ENCODE data around the gene OR2T12.
"Not testable (repeated sequence)": the region's sequence is repeated elsewhere in the genome, so short reads cannot be mapped to it uniquely, and the experiment has no call there.

OR2T12 gene, protein sequence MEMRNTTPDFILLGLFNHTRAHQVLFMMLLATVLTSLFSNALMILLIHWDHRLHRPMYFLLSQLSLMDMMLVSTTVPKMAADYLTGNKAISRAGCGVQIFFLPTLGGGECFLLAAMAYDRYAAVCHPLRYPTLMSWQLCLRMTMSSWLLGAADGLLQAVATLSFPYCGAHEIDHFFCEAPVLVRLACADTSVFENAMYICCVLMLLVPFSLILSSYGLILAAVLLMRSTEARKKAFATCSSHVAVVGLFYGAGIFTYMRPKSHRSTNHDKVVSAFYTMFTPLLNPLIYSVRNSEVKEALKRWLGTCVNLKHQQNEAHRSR

DNA sequence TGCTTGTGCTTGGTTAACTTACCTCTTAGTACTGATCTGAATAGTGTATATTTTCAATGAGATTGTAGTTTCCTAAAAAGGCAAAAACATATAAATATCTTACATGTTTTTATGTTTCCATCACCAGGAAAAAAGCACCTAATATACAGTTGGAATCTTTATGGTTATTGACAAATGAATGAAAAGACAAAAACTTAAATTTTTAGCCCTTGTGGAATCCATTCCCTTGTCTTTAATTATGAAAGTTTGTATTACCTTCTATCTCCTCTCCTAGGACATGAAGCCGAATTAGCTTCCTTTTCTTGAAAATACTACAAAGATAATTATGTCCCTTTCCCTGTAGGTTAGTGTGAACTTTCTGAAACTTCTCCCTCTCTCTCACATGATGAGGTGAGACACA, at the start of gene OR2T12:
Gene OR2T12, minus strand, starts transcription at position 101 of the 400 bp plus-strand sequence. CDS start 7,846 bp downstream, outside the sequence.
- no peak within 1 kb of the TSS for H3K27ac ChIP-seq
- TF ChIP-seq, protein P1, sequence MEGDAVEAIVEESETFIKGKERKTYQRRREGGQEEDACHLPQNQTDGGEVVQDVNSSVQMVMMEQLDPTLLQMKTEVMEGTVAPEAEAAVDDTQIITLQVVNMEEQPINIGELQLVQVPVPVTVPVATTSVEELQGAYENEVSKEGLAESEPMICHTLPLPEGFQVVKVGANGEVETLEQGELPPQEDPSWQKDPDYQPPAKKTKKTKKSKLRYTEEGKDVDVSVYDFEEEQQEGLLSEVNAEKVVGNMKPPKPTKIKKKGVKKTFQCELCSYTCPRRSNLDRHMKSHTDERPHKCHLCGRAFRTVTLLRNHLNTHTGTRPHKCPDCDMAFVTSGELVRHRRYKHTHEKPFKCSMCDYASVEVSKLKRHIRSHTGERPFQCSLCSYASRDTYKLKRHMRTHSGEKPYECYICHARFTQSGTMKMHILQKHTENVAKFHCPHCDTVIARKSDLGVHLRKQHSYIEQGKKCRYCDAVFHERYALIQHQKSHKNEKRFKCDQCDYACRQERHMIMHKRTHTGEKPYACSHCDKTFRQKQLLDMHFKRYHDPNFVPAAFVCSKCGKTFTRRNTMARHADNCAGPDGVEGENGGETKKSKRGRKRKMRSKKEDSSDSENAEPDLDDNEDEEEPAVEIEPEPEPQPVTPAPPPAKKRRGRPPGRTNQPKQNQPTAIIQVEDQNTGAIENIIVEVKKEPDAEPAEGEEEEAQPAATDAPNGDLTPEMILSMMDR (IDR thresholded peaks at IDR 0.05) = no peak
- no peak for TF ChIP-seq ZFX (IDR thresholded peaks at IDR 0.05; ENCODE audit: borderline replicate concordance)

DNA sequence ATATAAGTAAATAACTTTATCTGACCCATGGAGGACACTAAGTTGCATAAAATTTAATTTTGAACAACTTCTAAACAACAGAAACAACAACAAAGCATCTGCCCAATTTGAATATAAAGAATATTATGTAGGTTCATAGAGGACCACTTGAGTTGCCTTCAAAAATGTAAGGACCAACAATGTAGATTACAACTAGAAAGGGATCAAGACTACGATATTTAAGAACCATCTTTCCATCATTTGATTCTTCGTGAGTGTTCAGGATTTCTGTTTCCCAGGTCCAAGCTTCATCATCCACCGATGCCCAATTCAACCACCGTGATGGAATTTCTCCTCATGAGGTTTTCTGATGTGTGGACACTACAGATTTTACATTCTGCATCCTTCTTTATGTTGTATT, 45.3 kb upstream of the OR2T12 start, which contains the start of gene OR14C36:
Gene OR14C36, plus strand, starts transcription at position 301 of the 400 bp plus-strand sequence. Its CDS starts 0 bp downstream, at position 301.
- H3K27ac ChIP-seq = no peak within 1 kb of the TSS
- TF ChIP-seq, protein P1 (IDR thresholded peaks at IDR 0.05) = no peak
- TF ChIP-seq ZFX (IDR thresholded peaks at IDR 0.05; ENCODE audit: borderline replicate concordance) = no peak

DNA sequence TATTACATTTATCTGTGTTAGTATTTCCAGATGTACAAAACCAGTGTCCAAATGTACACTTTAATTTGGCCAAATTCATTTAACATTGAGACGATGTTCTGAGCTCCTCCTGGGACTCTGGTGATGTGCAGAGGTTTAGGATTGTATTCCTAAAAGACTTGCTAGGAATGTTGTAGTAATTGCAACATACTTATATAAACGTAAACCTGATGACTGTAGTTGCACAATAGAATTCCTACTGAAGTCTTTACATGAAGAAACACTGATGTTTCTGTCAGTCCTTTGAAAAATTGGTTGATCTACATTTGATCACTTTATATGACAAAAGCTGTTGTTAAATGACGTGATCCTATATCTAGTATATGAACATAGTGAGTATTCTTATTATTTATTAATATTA, 40.2 kb upstream of the OR2T12 start:
- TF ChIP-seq, protein P1 (IDR thresholded peaks at IDR 0.05) = no peak
- no peak for TF ChIP-seq ZFX (IDR thresholded peaks at IDR 0.05; ENCODE audit: borderline replicate concordance)
- H3K27ac ChIP-seq = no peak overlapping the region

DNA sequence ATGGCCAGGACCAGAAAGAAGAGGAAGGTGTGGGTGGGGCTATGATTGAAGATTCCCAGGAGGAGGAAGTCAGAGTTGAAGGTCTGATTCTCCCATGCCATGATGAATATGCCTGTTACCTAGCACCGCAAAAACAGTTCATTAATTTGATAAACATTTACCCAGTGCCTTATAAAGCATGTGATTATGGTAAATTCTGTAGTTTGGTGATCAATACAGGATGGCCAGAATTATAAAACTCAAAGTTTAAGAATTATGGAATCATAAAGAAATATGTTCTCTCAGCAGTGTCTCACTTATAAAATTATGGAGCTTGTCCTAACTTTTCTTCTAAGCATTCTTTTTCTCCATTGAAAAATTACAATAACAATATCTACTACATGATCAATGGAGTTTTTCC, 21.2 kb upstream of the OR2T12 start, which contains the start of gene OR2M7:
Gene OR2M7, minus strand, starts transcription at position 101 of the 400 bp plus-strand sequence. Its CDS starts 0 bp downstream, at position 101.
- H3K27ac ChIP-seq = no peak within 1 kb of the TSS
- TF ChIP-seq, protein P1 (IDR thresholded peaks at IDR 0.05) = no peak
- TF ChIP-seq ZFX (IDR thresholded peaks at IDR 0.05; ENCODE audit: borderline replicate concordance) = no peak

DNA sequence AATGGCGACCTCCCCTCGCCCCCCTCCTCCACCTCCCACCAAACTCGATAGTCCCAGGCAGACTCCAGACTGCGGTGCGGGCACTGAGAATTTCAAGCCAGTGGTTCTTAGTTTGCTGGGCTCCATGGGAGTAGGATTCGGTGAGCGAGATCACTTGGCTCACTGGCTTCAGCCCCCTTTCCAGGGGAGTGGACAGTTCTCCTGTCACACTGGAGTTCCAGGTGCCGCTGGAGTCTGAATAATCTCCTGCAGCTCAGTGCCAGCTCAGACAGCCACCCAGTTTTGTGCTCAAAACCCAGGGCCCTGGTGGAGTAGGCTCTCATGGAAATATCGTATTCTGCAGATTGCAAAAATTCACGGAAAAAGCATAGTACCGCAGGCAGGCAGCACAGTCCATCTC, 13.6 kb upstream of the OR2T12 start:
- no peak overlapping the region for H3K27ac ChIP-seq
- no peak for TF ChIP-seq ZFX (IDR thresholded peaks at IDR 0.05; ENCODE audit: borderline replicate concordance)
- TF ChIP-seq, protein P1 (IDR thresholded peaks at IDR 0.05) = no peak

DNA sequence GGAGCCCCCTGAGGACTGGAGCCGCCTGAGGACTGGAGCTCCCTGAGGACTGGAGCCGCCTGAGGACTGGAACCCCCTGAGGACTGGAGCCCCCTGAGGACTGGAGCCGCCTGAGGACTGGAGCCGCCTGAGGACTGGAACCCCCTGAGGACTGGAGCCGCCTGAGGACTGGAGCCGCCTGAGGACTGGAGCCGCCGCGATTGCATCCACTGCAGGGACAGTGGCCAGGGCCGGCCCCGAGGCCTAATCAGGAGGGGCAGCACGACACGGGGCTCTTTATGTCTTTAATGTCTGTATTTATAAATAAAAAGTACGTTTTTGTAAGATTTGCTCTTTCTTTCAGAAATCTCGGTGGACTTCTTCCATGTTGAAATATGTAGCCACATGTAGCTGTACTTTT, 3.5 kb upstream of the OR2T12 start:
- H3K27ac ChIP-seq = not testable (repeated sequence)

DNA sequence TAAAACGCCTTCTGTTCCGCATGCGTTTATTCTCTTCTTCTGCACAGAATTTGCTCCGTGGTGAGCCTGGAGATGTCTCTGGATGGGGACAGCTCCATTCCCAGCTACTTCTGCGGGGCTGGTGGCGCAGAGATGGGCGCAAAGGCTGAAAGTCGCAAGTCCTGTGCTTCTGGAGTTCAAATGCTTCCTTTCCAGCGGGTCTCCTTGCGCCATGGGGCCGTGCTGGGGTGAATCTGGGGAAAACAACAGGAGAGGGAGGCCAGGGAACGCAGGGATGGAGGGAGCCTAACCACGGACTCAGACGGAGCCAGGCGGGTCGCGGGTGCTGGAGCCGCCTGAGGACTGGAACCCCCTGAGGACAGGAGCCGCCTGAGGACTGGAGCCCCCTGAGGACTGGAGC, 2.9 kb upstream of the OR2T12 start:
- H3K27ac ChIP-seq = no peak overlapping the region
- TF ChIP-seq ZFX (IDR thresholded peaks at IDR 0.05; ENCODE audit: borderline replicate concordance) = no peak
- TF ChIP-seq, protein P1 (IDR thresholded peaks at IDR 0.05) = no peak

DNA sequence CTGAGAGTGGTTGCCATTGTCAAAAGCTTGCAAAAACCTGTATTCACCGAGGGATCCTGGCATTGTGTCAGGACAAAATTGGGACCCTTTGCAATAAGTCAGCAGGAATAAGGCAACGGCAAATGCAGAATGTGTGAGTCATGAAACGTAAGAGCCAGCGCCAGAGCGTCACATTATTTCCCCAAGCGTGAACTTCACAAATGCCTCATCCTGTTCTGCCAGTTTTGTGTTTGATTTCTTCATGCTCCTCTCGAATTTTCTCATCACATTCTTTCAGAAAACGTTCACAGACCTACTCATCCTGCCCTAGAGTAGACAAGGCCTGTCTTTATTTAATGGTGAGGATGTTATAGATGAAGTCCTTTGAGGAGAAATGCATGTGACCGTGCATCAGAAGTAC, 2.4 kb upstream of the OR2T12 start:
- not testable (repeated sequence) for H3K27ac ChIP-seq
